AG04449 (cell line): Measurements from ENCODE around the gene LRP1B.

Source experiments
- CTCF ChIA-PET: fragments of 350-600 bp; formaldehyde crosslinking; extraction: SDS; loops from one replicate; lab custom pipeline; 2021; ENCODE audit warnings: antibody characterized with exemption; lab: Yijun Ruan, JAX
- POLR2A ChIA-PET: fragments of 400-600, 350-600 bp; formaldehyde crosslinking; extraction: SDS; loops from one replicate; lab custom pipeline; 2020; ENCODE audit warnings: antibody characterized with exemption, inconsistent platforms; lab: Yijun Ruan, JAX
- DNase-seq: peaks from one replicate; pipeline ENCODE4 v3.0.0-alpha.2; 2010; ENCODE audit warnings: low read depth, low spot score
- H3K4me3 ChIP-seq: 2 replicates; pipeline ENCODE4 v1.5.1; 2011; ENCODE audit warnings: low read depth, mild to moderate bottlenecking, control low read depth, low read length
- CTCF ChIP-seq: IDR thresholded peaks from one replicate; pipeline ENCODE4 v1.5.1; 2011; ENCODE audit warnings: mild to moderate bottlenecking, moderate library complexity, low read length, control low read depth, inconsistent platforms; ENCODE audit not compliant: insufficient read depth; ENCODE audit errors: missing control alignments

The LRP1B gene

GRCh38 chr2:141498561-141498960 is 632.3 kb downstream of the LRP1B start:
- TF ChIP-seq CTCF: no peak
- no peak for DNase-seq
- CTCF ChIA-PET: no interaction called here
- H3K4me3 ChIP-seq: no peak overlapping the region
- POLR2A ChIA-PET: no interaction called here

GRCh38 chr2:141497272-141497671 is 633.5 kb downstream of the LRP1B start:
- DNase-seq: no peak
- POLR2A ChIA-PET: no interaction called here
- TF ChIP-seq CTCF: no peak
- CTCF ChIA-PET: no interaction called here
- no peak overlapping the region for H3K4me3 ChIP-seq

GRCh38 chr2:141496810-141497209 is 634.0 kb downstream of the LRP1B start:
- ChIA-PET POLR2A (no interaction called here), CTCF (no interaction called here)
- TF ChIP-seq CTCF: no peak
- no peak for DNase-seq
- H3K4me3 ChIP-seq: no peak overlapping the region

GRCh38 chr2:141493936-141494335 is 636.9 kb downstream of the LRP1B start:
- no peak for DNase-seq
- ChIA-PET CTCF (no interaction called here), POLR2A (no interaction called here)
- no peak overlapping the region for H3K4me3 ChIP-seq
- TF ChIP-seq CTCF: no peak

GRCh38 chr2:141492816-141493215 is 638.0 kb downstream of the LRP1B start:
- no peak for DNase-seq
- POLR2A ChIA-PET: no interaction called here
- CTCF ChIA-PET: no interaction called here

GRCh38 chr2:141490886-141491285 is 639.9 kb downstream of the LRP1B start:
- no peak for DNase-seq
- H3K4me3 ChIP-seq: no peak overlapping the region
- CTCF ChIA-PET: no interaction called here
- POLR2A ChIA-PET: no interaction called here
- TF ChIP-seq CTCF: no peak

More at GRCh38 chr2:141492816-141493215, 638.0 kb downstream of the LRP1B start:
- TF ChIP-seq CTCF: no peak
- no peak overlapping the region for H3K4me3 ChIP-seq
